Umbilical cord (tissue), 2 donors: ENCODE measurements around the gene PDE9A. TPM values are rescaled to one million over a fixed set of nuclear protein-coding genes. Genes with fewer than 3 reads are reported as not detected.

Source experiments
- DNase-seq: peaks from one replicate; pipeline ENCODE4 v3.0.0-alpha.2; 2015; ENCODE audit warnings: low spot score
- total RNA-seq: library from RNA; depleted of rRNA; stranded (reverse); fragments of >200 nt; gene quantifications from one replicate; pipeline ENCODE4 v1.2.3, GENCODE V29; 2014; ENCODE audit warnings: low replicate concordance; ENCODE audit not compliant: insufficient read depth

Gene PDE9A
- total RNA-seq, 1 donor from 2014 or later: 2.9 TPM

GRCh38 chr21:42655796-42656770, 2.7 kb downstream of the PDE9A start:
- DNase-seq: no peak

GRCh38 chr21:42656872-42657271, 3.5 kb downstream of the PDE9A start:
- DNase-seq: no peak

GRCh38 chr21:42657676-42658319, 4.4 kb downstream of the PDE9A start:
- DNase-seq: no peak

- no peak for DNase-seq
Observed at GRCh38 chr21:42658320-42659105, 5.1 kb downstream of the PDE9A start.

- no peak for DNase-seq
Observed at GRCh38 chr21:42659416-42660117, 6.1 kb downstream of the PDE9A start.

GRCh38 chr21:42660118-42660470, 6.7 kb downstream of the PDE9A start:
- DNase-seq: no peak

GRCh38 chr21:42661688-42662429, 8.4 kb downstream of the PDE9A start:
- no peak for DNase-seq

GRCh38 chr21:42662430-42663199, 9.2 kb downstream of the PDE9A start:
- no peak for DNase-seq

GRCh38 chr21:42663200-42663750, 9.9 kb downstream of the PDE9A start:
- no peak for DNase-seq

GRCh38 chr21:42663860-42664535, 10.6 kb downstream of the PDE9A start:
- DNase-seq: no peak

- DNase-seq: no peak
Observed at GRCh38 chr21:42664614-42665013, 11.2 kb downstream of the PDE9A start.

GRCh38 chr21:42665026-42665425, 11.6 kb downstream of the PDE9A start:
- DNase-seq: peak; percentile 63

GRCh38 chr21:42665484-42665883, 12.1 kb downstream of the PDE9A start:
- DNase-seq: no peak

- no peak for DNase-seq
Observed at GRCh38 chr21:42666023-42666747, 12.8 kb downstream of the PDE9A start.

- no peak for DNase-seq
Observed at GRCh38 chr21:42666925-42667324, 13.5 kb downstream of the PDE9A start.

GRCh38 chr21:42668298-42668992, 15.0 kb downstream of the PDE9A start:
- DNase-seq: peak; percentile 73

- DNase-seq: peak; percentile 83
Observed at GRCh38 chr21:42669041-42669440, 15.6 kb downstream of the PDE9A start.
